ENCODE data around the gene UMODL1.

- TF ChIP-seq, protein P1, sequence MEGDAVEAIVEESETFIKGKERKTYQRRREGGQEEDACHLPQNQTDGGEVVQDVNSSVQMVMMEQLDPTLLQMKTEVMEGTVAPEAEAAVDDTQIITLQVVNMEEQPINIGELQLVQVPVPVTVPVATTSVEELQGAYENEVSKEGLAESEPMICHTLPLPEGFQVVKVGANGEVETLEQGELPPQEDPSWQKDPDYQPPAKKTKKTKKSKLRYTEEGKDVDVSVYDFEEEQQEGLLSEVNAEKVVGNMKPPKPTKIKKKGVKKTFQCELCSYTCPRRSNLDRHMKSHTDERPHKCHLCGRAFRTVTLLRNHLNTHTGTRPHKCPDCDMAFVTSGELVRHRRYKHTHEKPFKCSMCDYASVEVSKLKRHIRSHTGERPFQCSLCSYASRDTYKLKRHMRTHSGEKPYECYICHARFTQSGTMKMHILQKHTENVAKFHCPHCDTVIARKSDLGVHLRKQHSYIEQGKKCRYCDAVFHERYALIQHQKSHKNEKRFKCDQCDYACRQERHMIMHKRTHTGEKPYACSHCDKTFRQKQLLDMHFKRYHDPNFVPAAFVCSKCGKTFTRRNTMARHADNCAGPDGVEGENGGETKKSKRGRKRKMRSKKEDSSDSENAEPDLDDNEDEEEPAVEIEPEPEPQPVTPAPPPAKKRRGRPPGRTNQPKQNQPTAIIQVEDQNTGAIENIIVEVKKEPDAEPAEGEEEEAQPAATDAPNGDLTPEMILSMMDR (IDR thresholded peaks at IDR 0.05), result no peak
- TF ChIP-seq POLR2A (IDR thresholded peaks at IDR 0.05) (no peak), EP300 (IDR thresholded peaks at IDR 0.05) (no peak), POLR2AphosphoS5 (IDR thresholded peaks at IDR 0.05) (no peak)
Measured at GRCh38 chr21:42107177-42107880, 36.2 kb downstream of the UMODL1 start.

Measured in stomach (tissue), 4 donors.